Measurements from ENCODE around the gene ABCG1. TPM values are rescaled to one million over a fixed set of nuclear protein-coding genes. Genes with fewer than 3 reads are reported as not detected.
A peak's percentile ranks its signal among the peaks of the same experiment; 100 is the strongest.

The ABCG1 gene
- total RNA-seq, 4 donors from 2014 or later, result 33.0 to 68.5 (median 40.8) TPM

- Histone ChIP-seq H3K27me3 (no peaks in the 10 kb centered on the region), H3K9me3 (no peaks in the 10 kb centered on the region), H3K27ac (peak overlapping the region; percentile 79 to 88 (median 84)), H3K36me3 (no peaks in the 10 kb centered on the region), H3K4me3 (peak overlapping the region; percentile 39 to 61 (median 48)), H3K4me1 (peaks cover 15 to 63% (median 49%) of the 10 kb centered on the region in 4 donors)
- TF ChIP-seq CTCF (IDR thresholded peaks at IDR 0.05) (no peak), POLR2A (IDR thresholded peaks at IDR 0.05) (no peak)
- DNase-seq, result no peak
Observed at GRCh38 chr21:42234041-42234440, 15.1 kb downstream of the ABCG1 start.

GRCh38 chr21:42234464-42235241 is 15.7 kb downstream of the ABCG1 start:
- Histone ChIP-seq H3K9me3 (no peaks in the 10 kb centered on the region), H3K36me3 (no peaks in the 10 kb centered on the region), H3K27me3 (no peaks in the 10 kb centered on the region), H3K4me1 (peaks cover 15 to 63% (median 48%) of the 10 kb centered on the region in 4 donors), H3K27ac (peak overlapping the region; percentile 79 to 88 (median 84)), H3K4me3 (peak overlapping the region; percentile 39 to 61 (median 48))
- peak; percentile 87 to 92 (median 87) for DNase-seq
- TF ChIP-seq POLR2A (IDR thresholded peaks at IDR 0.05) (peak in 1 of 2 donors; percentile 31), CTCF (IDR thresholded peaks at IDR 0.05) (no peak)

- H3K27me3 ChIP-seq, result no peaks in the 10 kb centered on the region
- TF ChIP-seq POLR2A (IDR thresholded peaks at IDR 0.05), result no peak
- no peak for TF ChIP-seq CTCF (IDR thresholded peaks at IDR 0.05)
- no peaks in the 10 kb centered on the region for H3K9me3 ChIP-seq
- no peaks in the 10 kb centered on the region for H3K36me3 ChIP-seq
- no peak for DNase-seq
- peak overlapping the region in 2 of 4 donors; percentile 86 to 88 for H3K27ac ChIP-seq
- peak overlapping the region in 2 of 4 donors; percentile 48 to 49 for H3K4me3 ChIP-seq
- peaks cover 15 to 63% (median 48%) of the 10 kb centered on the region in 4 donors for H3K4me1 ChIP-seq
Observed at GRCh38 chr21:42235593-42235992, 16.7 kb downstream of the ABCG1 start.

- Histone ChIP-seq H3K27me3 (no peaks in the 10 kb centered on the region), H3K4me3 (no peak overlapping the region), H3K9me3 (no peaks in the 10 kb centered on the region), H3K4me1 (peaks cover 15 to 63% (median 48%) of the 10 kb centered on the region in 4 donors), H3K27ac (peak overlapping the region in 1 of 4 donors; percentile 39), H3K36me3 (no peaks in the 10 kb centered on the region)
- TF ChIP-seq POLR2A (IDR thresholded peaks at IDR 0.05), result no peak
- DNase-seq, result no peak
Observed at GRCh38 chr21:42236014-42236413, 17.1 kb downstream of the ABCG1 start.

GRCh38 chr21:42236693-42237092 is 17.8 kb downstream of the ABCG1 start:
- TF ChIP-seq POLR2A (IDR thresholded peaks at IDR 0.05), result no peak
- TF ChIP-seq CTCF (IDR thresholded peaks at IDR 0.05), result no peak
- Histone ChIP-seq H3K9me3 (no peaks in the 10 kb centered on the region), H3K4me3 (no peak overlapping the region), H3K27ac (peak overlapping the region in 1 of 4 donors; percentile 50), H3K36me3 (no peaks in the 10 kb centered on the region), H3K4me1 (peaks cover 15 to 60% (median 45%) of the 10 kb centered on the region in 4 donors), H3K27me3 (no peaks in the 10 kb centered on the region)
- DNase-seq, result no peak

GRCh38 chr21:42237161-42237560 is 18.2 kb downstream of the ABCG1 start:
- no peaks in the 10 kb centered on the region for H3K9me3 ChIP-seq
- no peak for DNase-seq
- TF ChIP-seq CTCF (IDR thresholded peaks at IDR 0.05), result no peak
- no peak for TF ChIP-seq POLR2A (IDR thresholded peaks at IDR 0.05)
- H3K27me3 ChIP-seq, result no peaks in the 10 kb centered on the region
- H3K4me1 ChIP-seq, result peaks cover 15 to 55% (median 40%) of the 10 kb centered on the region in 4 donors
- peak overlapping the region in 1 of 4 donors; percentile 50 for H3K27ac ChIP-seq
- H3K4me3 ChIP-seq, result no peak overlapping the region
- no peaks in the 10 kb centered on the region for H3K36me3 ChIP-seq

Data from Peyer's patch (tissue), 4 donors.